GM18526 (cell line): ENCODE data around the gene NUBP2.

ENCODE experiments used
- POLR2A ChIP-seq: IDR thresholded peaks from 3 replicates; pipeline ENCODE4 v1.6.1; 2011; ENCODE audit not compliant: insufficient read length; ENCODE audit errors: extremely low read depth

Gene NUBP2

GRCh38 chr16:1775006-1775845, 7.5 kb upstream of the NUBP2 start:
- no peak for TF ChIP-seq POLR2A

GRCh38 chr16:1775846-1776671, 6.7 kb upstream of the NUBP2 start:
- TF ChIP-seq POLR2A: no peak

DNA sequence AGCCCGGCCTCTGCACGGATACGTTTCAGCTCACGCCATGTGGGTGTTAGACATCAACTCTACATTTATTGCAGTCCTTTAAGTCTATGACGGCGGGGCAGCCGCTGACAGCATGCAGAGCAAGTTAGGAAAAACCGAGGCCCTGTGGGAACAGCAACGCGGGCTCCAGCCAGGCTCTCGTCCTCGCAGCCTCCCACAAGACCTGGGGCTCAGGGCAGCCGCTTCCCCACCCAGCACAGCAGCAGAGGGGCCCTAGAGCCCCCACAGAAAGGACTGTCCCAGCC, 6.1 kb upstream of the NUBP2 start:
- no peak for TF ChIP-seq POLR2A

DNA sequence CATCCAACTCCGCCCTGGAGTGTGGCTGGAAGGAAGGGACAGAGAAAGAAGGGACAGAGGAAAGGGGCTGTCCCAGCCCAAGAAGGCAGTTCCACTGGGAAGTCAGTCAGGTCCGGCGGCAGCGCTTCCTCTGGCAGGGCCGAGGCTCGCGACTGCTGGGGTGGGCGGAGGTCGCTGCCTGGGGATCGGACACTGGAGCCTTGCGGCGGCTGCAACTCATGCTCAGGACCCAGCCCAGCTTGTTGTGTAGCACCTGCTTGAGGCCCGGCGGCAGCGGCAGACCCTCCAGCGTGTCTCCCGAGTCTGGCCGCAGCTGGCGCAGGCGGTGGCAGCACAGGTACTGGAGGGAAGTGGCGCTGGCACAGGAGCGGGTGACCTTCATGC, 5.8 kb upstream of the NUBP2 start:
- no peak for TF ChIP-seq POLR2A

GRCh38 chr16:1777375-1778199, 5.2 kb upstream of the NUBP2 start:
- no peak for TF ChIP-seq POLR2A

DNA sequence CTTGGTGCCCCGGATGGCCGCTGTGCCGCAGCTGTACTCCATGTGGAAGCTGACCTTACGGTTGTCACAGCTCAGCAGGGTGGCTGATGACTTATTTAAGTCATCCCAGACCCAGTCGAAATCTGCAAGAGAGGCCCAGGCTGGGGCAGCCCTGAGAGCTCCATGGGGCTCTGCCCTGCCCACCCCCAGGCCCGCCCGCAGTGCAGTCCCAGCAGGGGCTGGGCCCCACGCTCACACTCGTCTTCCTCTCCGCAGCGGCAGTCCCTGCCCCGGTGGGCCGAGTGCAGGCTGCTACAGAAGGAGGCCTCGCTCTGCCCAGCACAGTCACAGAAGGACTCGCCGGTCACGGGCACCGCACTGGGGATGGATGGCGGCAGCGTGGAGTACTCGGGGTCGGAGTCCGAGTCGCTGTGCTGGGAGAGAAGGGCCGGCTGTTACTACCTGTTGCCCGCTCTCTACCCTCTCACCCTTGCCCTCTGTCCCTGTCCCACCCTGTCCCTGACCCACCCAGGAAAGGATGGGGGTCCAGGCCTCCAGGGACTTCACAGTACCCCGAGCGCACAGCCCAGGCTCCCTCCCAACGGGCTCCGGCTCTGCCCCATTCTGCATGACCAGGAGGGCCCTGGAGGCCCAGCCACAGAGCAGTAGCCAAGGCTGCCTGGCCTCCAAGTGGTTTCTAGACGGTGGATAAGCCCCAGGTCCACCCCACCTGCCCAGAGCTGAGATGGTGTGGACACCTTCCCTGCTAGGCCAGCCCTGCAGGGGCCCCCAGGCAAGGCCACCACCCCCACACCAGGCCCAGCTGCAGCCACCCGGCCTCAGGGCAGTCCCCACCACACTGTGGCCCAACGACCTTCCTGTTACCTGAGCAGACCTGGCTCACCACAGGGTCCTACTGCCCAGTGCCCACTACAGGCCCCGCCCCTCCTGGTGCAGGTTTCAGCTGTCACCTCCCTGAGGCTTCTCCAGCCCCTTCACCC, 4.3 kb upstream of the NUBP2 start:
- no peak for TF ChIP-seq POLR2A

DNA sequence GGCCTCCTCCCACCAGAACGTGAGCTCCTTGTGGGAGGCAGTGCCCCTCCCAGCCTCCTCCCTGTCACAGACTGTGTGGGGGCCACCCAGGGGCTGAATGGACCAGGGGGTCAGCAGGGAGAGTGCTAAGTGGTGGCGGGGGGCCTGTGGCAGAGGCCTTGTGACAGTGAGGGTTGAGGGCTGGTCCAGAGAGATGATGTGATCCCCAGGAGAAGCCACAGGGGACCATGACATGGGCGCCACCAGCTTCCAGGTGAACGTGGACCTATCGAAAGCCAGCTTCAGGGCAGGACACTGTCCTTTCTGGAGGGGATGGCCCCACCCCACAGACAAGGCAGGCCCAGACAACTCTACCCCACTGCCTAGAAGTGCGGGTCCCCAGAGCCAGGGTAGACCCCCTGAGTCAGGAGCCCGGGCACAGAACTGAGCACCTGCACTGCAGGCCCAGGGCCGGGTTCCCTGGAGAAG, 3.5 kb upstream of the NUBP2 start:
- no peak for TF ChIP-seq POLR2A

GRCh38 chr16:1779741-1780676, 2.8 kb upstream of the NUBP2 start:
- TF ChIP-seq POLR2A: no peak

DNA sequence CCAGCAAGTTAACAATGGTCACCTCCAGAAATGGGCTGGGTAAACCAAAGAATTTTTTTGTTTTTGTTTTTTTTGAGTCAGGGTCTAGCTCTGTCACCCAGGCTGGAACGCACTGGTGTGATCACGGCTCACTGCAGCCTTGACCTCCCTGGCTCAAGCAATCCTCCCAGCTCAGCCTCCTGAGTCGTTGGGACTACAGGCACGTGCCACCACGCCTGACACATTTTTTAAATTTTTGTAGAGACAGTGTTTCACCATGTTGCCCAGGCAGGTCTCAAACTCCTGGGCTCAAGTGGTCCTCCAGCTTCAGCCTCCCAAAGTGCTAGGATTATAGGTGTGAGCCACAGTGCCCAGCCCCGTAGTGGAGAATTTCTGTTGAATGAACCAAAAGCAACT, 2.1 kb upstream of the NUBP2 start:
- no peak for TF ChIP-seq POLR2A

DNA sequence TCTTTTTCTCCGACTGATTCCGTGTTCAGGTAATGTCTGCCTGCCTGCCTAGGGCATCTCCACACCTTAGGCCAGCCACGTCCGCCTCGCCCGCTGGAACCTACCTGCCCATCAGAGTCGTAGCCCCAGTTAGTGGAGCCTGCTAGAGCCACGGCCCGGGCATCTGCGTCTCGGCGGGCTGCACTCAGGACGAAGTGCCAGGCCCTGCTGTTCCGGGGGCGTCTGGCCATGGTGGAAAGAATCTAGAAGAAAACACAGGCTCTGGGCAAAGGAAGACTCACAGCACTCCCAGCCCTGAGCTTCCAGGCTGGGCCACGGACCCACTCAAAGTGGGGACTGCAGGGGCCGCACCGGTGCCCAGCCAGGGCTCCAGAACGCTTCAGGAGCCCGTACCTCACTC, 1.5 kb upstream of the NUBP2 start:
- TF ChIP-seq POLR2A: no peak

GRCh38 chr16:1781758-1782407, 877 bp upstream of the NUBP2 start:
- TF ChIP-seq POLR2A: no peak

- no peak for TF ChIP-seq POLR2A
Observed at GRCh38 chr16:1784977-1785845, 2.5 kb downstream of the NUBP2 start.
